ENCODE results near the gene SKIDA1.

DNA sequence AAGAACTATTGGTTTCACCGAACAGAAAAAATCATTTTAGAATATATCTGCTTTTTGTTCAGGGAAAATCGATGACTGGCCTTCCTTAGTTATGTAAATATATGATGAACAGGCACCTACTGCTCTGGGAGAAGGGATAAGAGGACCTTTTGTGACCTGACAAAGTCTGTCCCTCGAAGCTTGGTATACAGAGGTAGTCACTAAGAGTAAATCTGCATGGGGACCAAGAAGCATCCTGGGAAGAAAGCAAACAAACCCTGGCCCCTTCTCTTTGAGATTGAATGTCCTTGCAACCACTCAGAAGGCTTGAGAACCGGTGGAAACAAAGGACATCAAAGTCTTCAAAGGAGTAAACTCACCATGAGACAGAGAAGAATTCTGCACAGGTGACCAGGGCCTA, 52.3 kb downstream of the SKIDA1 start:
- no peak for TF ChIP-seq CTCF (IDR thresholded peaks at IDR 0.05)
- no peak for TF ChIP-seq POLR2A (IDR thresholded peaks at IDR 0.05)

Data from adrenal gland (tissue), 5 donors.